MM.1S (cell line): ENCODE results near the gene CCSER1.

Experiments
- DNase-seq: peaks from one replicate; pipeline ENCODE4 v3.0.0-alpha.2; 2015
- H2AFZ ChIP-seq: fragments of 300-600 bp; sonication (generic); 2 replicates; pipeline ENCODE4 v1.6.0; 2016; ENCODE audit warnings: antibody characterized with exemption, low read length
- H3F3A ChIP-seq: fragments of 300-600 bp; sonication (generic); 2 replicates; pipeline ENCODE4 v1.6.1; 2016; ENCODE audit warnings: mild to moderate bottlenecking, antibody characterized with exemption, low read length, moderate library complexity, mixed read lengths; ENCODE audit not compliant: insufficient read depth
- H3K27ac ChIP-seq: fragments of 300-600 bp; sonication (generic); 2 replicates; pipeline ENCODE4 v1.5.1; 2016; ENCODE audit warnings: mild to moderate bottlenecking, low read length
- H3K27me3 ChIP-seq: fragments of 300-600 bp; sonication (generic); replicated peaks from 2 replicates; pipeline ENCODE4 v1.6.0; 2016; ENCODE audit warnings: low read length; ENCODE audit not compliant: insufficient read depth
- H3K36me3 ChIP-seq: fragments of 300-600 bp; sonication (generic); replicated peaks from 2 replicates; pipeline ENCODE4 v1.6.1; 2016; ENCODE audit warnings: mild to moderate bottlenecking, low read length, mixed read lengths; ENCODE audit not compliant: insufficient read depth
- H3K4me1 ChIP-seq: fragments of 300-600 bp; sonication (generic); 2 replicates; pipeline ENCODE4 v1.6.1; 2016; ENCODE audit warnings: low read length, mixed read lengths
- H3K4me2 ChIP-seq: fragments of 300-600 bp; sonication (generic); 2 replicates; pipeline ENCODE4 v1.6.0; 2016; ENCODE audit warnings: low read depth, low read length
- H3K4me3 ChIP-seq: fragments of 300-600 bp; sonication (generic); 2 replicates; pipeline ENCODE4 v1.5.1; 2016; ENCODE audit warnings: low read length, mixed read lengths
- H3K79me2 ChIP-seq: fragments of 300-600 bp; sonication (generic); 2 replicates; pipeline ENCODE4 v1.6.1; 2016; ENCODE audit warnings: mixed run types, low read length, mixed read lengths
- H3K9ac ChIP-seq: fragments of 300-600 bp; sonication (generic); 2 replicates; pipeline ENCODE4 v1.6.1; 2016; ENCODE audit warnings: low read length, mixed read lengths
- H3K9me2 ChIP-seq: fragments of 300-600 bp; sonication (generic); replicated peaks from 2 replicates; pipeline ENCODE4 v1.6.1; 2016; ENCODE audit warnings: mild to moderate bottlenecking, low read length, mixed read lengths; ENCODE audit not compliant: insufficient read depth
- H3K9me3 ChIP-seq: fragments of 300-600 bp; sonication (generic); replicated peaks from 2 replicates; pipeline ENCODE4 v1.6.1; 2016; ENCODE audit warnings: mild to moderate bottlenecking, low read length, mixed read lengths; ENCODE audit not compliant: insufficient read depth
- H4K20me1 ChIP-seq: fragments of 300-600 bp; sonication (generic); 2 replicates; pipeline ENCODE4 v1.6.1; 2016; ENCODE audit warnings: mild to moderate bottlenecking, low read length, moderate library complexity, mixed read lengths; ENCODE audit not compliant: insufficient read depth
- EZH2 ChIP-seq: fragments of 300-600 bp; sonication (generic); optimal IDR thresholded peaks from 2 replicates; pipeline ENCODE3; 2017; ENCODE audit warnings: low read depth, mild to moderate bottlenecking, antibody characterized with exemption, low read length, mixed read lengths
- EZH2phosphoT487 ChIP-seq: fragments of 300-600 bp; sonication (generic); IDR thresholded peaks from 2 replicates; pipeline ENCODE4 v1.6.1; 2018; ENCODE audit warnings: antibody characterized with exemption, low read length
- TF ChIP-seq, protein P1 (sequence below): fragments of 300-600 bp; sonication (generic); IDR thresholded peaks from 2 replicates; pipeline ENCODE4 v1.5.1; 2016; ENCODE audit warnings: antibody characterized with exemption, low read length, mixed read lengths

The CCSER1 gene

DNA sequence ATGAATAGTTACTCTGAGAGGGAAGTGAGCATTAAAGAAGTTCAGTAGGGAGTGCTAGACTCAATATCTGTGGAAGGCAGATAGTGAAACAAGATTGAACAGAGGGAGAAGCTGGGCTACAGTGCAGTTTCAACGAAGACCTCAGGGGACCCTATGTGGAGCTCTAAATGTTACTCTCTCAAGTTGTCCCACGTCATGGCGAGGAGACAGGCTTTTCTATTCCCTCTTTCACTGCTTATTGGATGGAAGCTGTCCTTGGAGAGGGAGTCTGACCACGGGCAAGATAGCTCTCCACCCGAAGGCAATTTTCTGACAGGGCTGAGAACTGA, 42.3 kb upstream of the CCSER1 start:
- DNase-seq = no peak
- Histone ChIP-seq H3F3A (no peaks in the 10 kb centered on the region), H3K4me2 (no peak overlapping the region), H3K9me3 (no peaks in the 10 kb centered on the region), H3K27me3 (no peaks in the 10 kb centered on the region), H4K20me1 (no peaks in the 10 kb centered on the region), H2AFZ (no peak overlapping the region), H3K36me3 (no peaks in the 10 kb centered on the region), H3K9me2 (no peaks in the 10 kb centered on the region), H3K9ac (no peak overlapping the region), H3K4me1 (peaks cover 8% of the 10 kb centered on the region; the same call in 1 of the 2 replicates), H3K27ac (no peak overlapping the region), H3K79me2 (no peaks in the 10 kb centered on the region), H3K4me3 (no peak overlapping the region)
- TF ChIP-seq, protein P1, sequence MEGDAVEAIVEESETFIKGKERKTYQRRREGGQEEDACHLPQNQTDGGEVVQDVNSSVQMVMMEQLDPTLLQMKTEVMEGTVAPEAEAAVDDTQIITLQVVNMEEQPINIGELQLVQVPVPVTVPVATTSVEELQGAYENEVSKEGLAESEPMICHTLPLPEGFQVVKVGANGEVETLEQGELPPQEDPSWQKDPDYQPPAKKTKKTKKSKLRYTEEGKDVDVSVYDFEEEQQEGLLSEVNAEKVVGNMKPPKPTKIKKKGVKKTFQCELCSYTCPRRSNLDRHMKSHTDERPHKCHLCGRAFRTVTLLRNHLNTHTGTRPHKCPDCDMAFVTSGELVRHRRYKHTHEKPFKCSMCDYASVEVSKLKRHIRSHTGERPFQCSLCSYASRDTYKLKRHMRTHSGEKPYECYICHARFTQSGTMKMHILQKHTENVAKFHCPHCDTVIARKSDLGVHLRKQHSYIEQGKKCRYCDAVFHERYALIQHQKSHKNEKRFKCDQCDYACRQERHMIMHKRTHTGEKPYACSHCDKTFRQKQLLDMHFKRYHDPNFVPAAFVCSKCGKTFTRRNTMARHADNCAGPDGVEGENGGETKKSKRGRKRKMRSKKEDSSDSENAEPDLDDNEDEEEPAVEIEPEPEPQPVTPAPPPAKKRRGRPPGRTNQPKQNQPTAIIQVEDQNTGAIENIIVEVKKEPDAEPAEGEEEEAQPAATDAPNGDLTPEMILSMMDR = no peak
- no peak for TF ChIP-seq EZH2phosphoT487
- no peak for TF ChIP-seq EZH2

DNA sequence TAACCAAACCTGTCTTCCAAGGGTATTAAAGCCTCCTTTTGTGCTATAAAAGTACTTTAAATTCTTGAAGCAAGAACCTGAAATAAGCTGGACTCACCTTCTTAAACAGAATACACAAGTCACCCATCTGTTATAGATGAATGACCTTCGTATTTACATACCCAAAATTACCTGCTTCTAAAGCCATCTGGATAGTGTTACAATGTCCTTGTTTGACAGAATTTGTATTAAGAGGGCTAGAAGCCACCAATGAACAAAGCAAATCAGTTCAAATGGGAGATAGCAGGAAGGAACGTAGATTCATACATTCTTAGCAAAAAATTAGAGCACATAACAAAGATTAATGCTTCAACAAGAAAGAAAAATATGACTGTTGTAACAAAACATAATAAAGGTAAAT, 33.7 kb upstream of the CCSER1 start:
- H3K4me1 ChIP-seq = no peaks in the 10 kb centered on the region
- no peaks in the 10 kb centered on the region for H3K27me3 ChIP-seq
- no peak overlapping the region for H3K4me2 ChIP-seq
- no peak overlapping the region for H2AFZ ChIP-seq
- H3K9me3 ChIP-seq = no peaks in the 10 kb centered on the region
- TF ChIP-seq, protein P1 = no peak
- no peaks in the 10 kb centered on the region for H3K79me2 ChIP-seq
- no peak for DNase-seq
- no peak overlapping the region for H3K4me3 ChIP-seq
- no peaks in the 10 kb centered on the region for H3F3A ChIP-seq
- H4K20me1 ChIP-seq = no peaks in the 10 kb centered on the region
- H3K9me2 ChIP-seq = no peaks in the 10 kb centered on the region
- no peak overlapping the region for H3K9ac ChIP-seq
- H3K36me3 ChIP-seq = no peaks in the 10 kb centered on the region
- no peak overlapping the region for H3K27ac ChIP-seq

DNA sequence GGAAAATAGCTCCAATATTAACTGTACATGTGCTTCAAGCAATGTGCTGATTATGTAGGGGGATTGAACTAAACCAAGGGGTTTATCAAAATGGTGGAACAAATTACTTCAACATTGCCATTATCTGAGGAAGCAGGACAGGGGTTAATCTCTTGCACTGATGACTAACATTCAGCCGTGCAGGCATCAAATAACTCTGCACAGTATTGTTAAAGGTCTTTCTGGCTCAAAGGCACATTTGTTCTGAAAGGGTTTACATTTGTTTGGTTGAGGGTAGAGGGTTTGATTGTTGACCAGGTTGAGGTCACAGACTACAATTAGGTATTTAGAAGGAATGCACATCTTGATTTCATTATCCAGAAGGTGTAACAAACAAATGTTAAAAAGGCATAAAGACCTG, 32.2 kb upstream of the CCSER1 start:
- Histone ChIP-seq H3K4me2 (no peak overlapping the region), H3K36me3 (no peaks in the 10 kb centered on the region), H3K27ac (no peak overlapping the region), H4K20me1 (no peaks in the 10 kb centered on the region), H2AFZ (no peak overlapping the region), H3K79me2 (no peaks in the 10 kb centered on the region), H3K4me1 (no peaks in the 10 kb centered on the region), H3K9me3 (no peaks in the 10 kb centered on the region), H3K9ac (no peak overlapping the region), H3K27me3 (no peaks in the 10 kb centered on the region), H3F3A (no peaks in the 10 kb centered on the region), H3K9me2 (no peaks in the 10 kb centered on the region), H3K4me3 (no peak overlapping the region)
- no peak for DNase-seq
- TF ChIP-seq EZH2phosphoT487 (no peak), EZH2 (no peak)
- TF ChIP-seq, protein P1 = no peak

DNA sequence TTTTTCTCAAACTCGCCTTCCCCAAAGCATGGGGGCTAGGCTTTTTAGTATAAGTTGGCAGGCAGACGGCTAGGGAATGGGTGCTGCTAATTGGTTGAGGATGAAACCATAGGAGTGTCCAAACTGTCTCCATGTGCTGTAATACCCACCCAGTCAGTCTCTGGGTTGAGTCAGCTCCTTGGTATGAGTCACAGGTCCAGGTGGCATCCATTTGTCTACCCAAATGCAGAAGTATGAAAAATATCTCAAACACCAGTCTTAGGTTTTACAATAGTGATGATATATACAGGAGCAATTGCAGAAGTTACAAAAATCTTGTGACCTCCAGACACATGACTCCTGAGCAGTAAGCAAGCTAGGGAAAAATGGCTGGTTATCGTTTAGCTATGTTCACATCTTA, 27.4 kb upstream of the CCSER1 start:
- H3K79me2 ChIP-seq = no peaks in the 10 kb centered on the region
- H3K27ac ChIP-seq = no peak overlapping the region
- H3K27me3 ChIP-seq = no peaks in the 10 kb centered on the region
- H3K9me2 ChIP-seq = no peaks in the 10 kb centered on the region
- H4K20me1 ChIP-seq = no peaks in the 10 kb centered on the region
- no peak overlapping the region for H2AFZ ChIP-seq
- TF ChIP-seq EZH2phosphoT487 = no peak
- TF ChIP-seq, protein P1 = no peak
- no peak for TF ChIP-seq EZH2
- no peaks in the 10 kb centered on the region for H3K9me3 ChIP-seq
- H3K4me3 ChIP-seq = no peak overlapping the region
- no peaks in the 10 kb centered on the region for H3K4me1 ChIP-seq
- H3K36me3 ChIP-seq = no peaks in the 10 kb centered on the region
- H3K9ac ChIP-seq = no peak overlapping the region
- no peak for DNase-seq
- H3K4me2 ChIP-seq = no peak overlapping the region
- no peaks in the 10 kb centered on the region for H3F3A ChIP-seq
